Panc1 (cell line): ENCODE results near the gene ACSL1. TPM values are rescaled to one million over a fixed set of nuclear protein-coding genes. Genes with fewer than 3 reads are reported as not detected.

Experiments used
- ATAC-seq: fragments of 200-7000 bp; cut with Tn5 transposase; 2 replicates; pipeline ENCODE4 v1.9.1; 2020; ENCODE audit warnings: mild to moderate bottlenecking, moderate library complexity
- BruUV-seq: library from RNA; stranded (reverse); fragments of 400-500 nt; replicated peaks from 2 replicates; lab custom pipeline; 2021; lab: Mats Ljungman, UMichigan
- CTCF ChIA-PET: fragments of 300-600 bp; sonication (Branson Sonifier 250); formaldehyde crosslinking; loops from one replicate; lab custom pipeline; 2022; ENCODE audit warnings: antibody characterized with exemption; lab: Charles Lee
- POLR2A ChIA-PET: fragments of 300-600 bp; sonication (Branson Sonifier 250); formaldehyde crosslinking; loops from one replicate; lab custom pipeline; 2022; ENCODE audit warnings: antibody characterized with exemption; lab: Charles Lee
- DNase-seq: peaks from one replicate; pipeline ENCODE4 v3.0.0-alpha.2; 2010; ENCODE audit warnings: low read depth, low spot score
- H3K27ac ChIP-seq: 2 replicates; pipeline ENCODE4 v1.5.1; 2011; ENCODE audit warnings: mild to moderate bottlenecking, low read length, inconsistent platforms
- H3K27me3 ChIP-seq: fragments of 200-500 bp; sonication (Bioruptor generic); 2 replicates; pipeline ENCODE4 v1.6.0; 2014; ENCODE audit warnings: low read length, inconsistent platforms; ENCODE audit not compliant: control insufficient read depth, insufficient read depth
- H3K36me3 ChIP-seq: fragments of 200-500 bp; sonication (Bioruptor generic); 2 replicates; pipeline ENCODE4 v1.5.1; 2014; ENCODE audit warnings: inconsistent platforms, mild to moderate bottlenecking, low read length, moderate library complexity; ENCODE audit not compliant: control insufficient read depth, insufficient read depth
- H3K4me1 ChIP-seq: 2 replicates; pipeline ENCODE4 v1.5.1; 2011; ENCODE audit warnings: inconsistent platforms, mild to moderate bottlenecking, low read length, moderate library complexity; ENCODE audit not compliant: control insufficient read depth, insufficient read depth
- H3K4me3 ChIP-seq, 2 experiments: 2 replicates each; pipeline ENCODE4 v1.5.1; 2011 to 2012; ENCODE audit warnings: low read depth in 2 of 2, low read length in 2 of 2, mild to moderate bottlenecking in 2 of 2, inconsistent platforms in 1 of 2, moderate library complexity in 1 of 2
- H3K9me3 ChIP-seq: fragments of 200-500 bp; sonication (Bioruptor generic); 2 replicates; pipeline ENCODE4 v1.5.1; 2014; ENCODE audit warnings: low read depth, mild to moderate bottlenecking, inconsistent platforms, low read length, moderate library complexity; ENCODE audit not compliant: control insufficient read depth, insufficient read depth
- CTCF ChIP-seq: fragments of 450-650 bp; IDR thresholded peaks from 2 replicates; pipeline ENCODE4 v1.5.1; 2017; ENCODE audit warnings: mild to moderate bottlenecking
- POLR2AphosphoS5 ChIP-seq: IDR thresholded peaks from 2 replicates; pipeline ENCODE4 v1.6.1; 2012; ENCODE audit warnings: mild to moderate bottlenecking, low read depth, low read length, moderate library complexity
- REST ChIP-seq, 2 experiments: IDR thresholded peaks; 2 replicates each; pipeline ENCODE4 v1.6.1; 2011 to 2012; ENCODE audit warnings: low read depth in 2 of 2, control low read depth in 1 of 2, low read length in 1 of 2, mild to moderate bottlenecking in 1 of 2, moderate library complexity in 1 of 2; ENCODE audit not compliant: insufficient read depth in 1 of 2
- SIN3A ChIP-seq: IDR thresholded peaks from 2 replicates; pipeline ENCODE4 v1.6.1; 2012; ENCODE audit warnings: low read depth, mild to moderate bottlenecking, low read length, moderate library complexity, borderline replicate concordance; ENCODE audit not compliant: insufficient read depth
- TCF7L2 ChIP-seq: IDR thresholded peaks from 2 replicates; pipeline ENCODE4 v1.6.1; 2011; ENCODE audit warnings: mild to moderate bottlenecking, low read depth, low read length, inconsistent platforms
- in situ Hi-C: cut with HindIII; loops from 2 replicates; pipeline ENCODE4 v1.10.0; 2016; ENCODE audit warnings: low sequenced_read_pairs, low pct_unique_long_range_greater_than_20kb
- intact Hi-C: fragments of 100-400 bp; cut with micrococcal nuclease; formaldehyde crosslinking; loops from one replicate; pipeline ENCODE4 v1.10.0; 2022; ENCODE audit not compliant: unreplicated experiment
- total RNA-seq: library from RNA; stranded (reverse); gene quantifications from one replicate; pipeline ENCODE4 v1.2.1, GENCODE V29; 2021; ENCODE audit not compliant: unreplicated experiment

Gene ACSL1
- total RNA-seq, 1 experiment from 2014 or later: 15.4 TPM

GRCh38 chr4:184817494-184818215 is 8.1 kb downstream of the ACSL1 start:
- peaks cover 13% of the 10 kb centered on the region for H3K4me1 ChIP-seq
- DNase-seq (no peak), ATAC-seq (no peak)
- H3K27me3 ChIP-seq: no peaks in the 10 kb centered on the region
- H3K27ac ChIP-seq: no peak overlapping the region
- ChIA-PET CTCF (no interaction called here), POLR2A (no interaction called here)
- H3K36me3 ChIP-seq: no peaks in the 10 kb centered on the region
- TF ChIP-seq POLR2AphosphoS5 (no peak), TCF7L2 (no peak), CTCF (no peak), SIN3A (no peak), REST (IDR thresholded peaks at IDR 0.05; ENCODE audit: insufficient read depth in 1 of 2, low read depth in 2 of 2, low read length in 1 of 2) (no peak)
- H3K9me3 ChIP-seq: no peaks in the 10 kb centered on the region
- no TSS peak for BruUV-seq
- H3K4me3 ChIP-seq: no peak overlapping the region
- intact Hi-C loops (no loop called here), in situ Hi-C loops (no loop called here)

- ChIA-PET POLR2A (no interaction called here), CTCF (no interaction called here)
- Histone ChIP-seq H3K4me3 (no peak overlapping the region), H3K9me3 (no peaks in the 10 kb centered on the region), H3K27me3 (no peaks in the 10 kb centered on the region), H3K36me3 (no peaks in the 10 kb centered on the region), H3K4me1 (peaks cover 18% of the 10 kb centered on the region), H3K27ac (no peak overlapping the region)
- ATAC-seq: no peak
- TF ChIP-seq TCF7L2: no peak
- TF ChIP-seq POLR2AphosphoS5: no peak
- no peak for TF ChIP-seq SIN3A
- no peak for TF ChIP-seq REST (IDR thresholded peaks at IDR 0.05; ENCODE audit: insufficient read depth in 1 of 2, low read depth in 2 of 2, low read length in 1 of 2)
- TF ChIP-seq CTCF: no peak
- intact Hi-C loops: no loop called here
- no TSS peak for BruUV-seq
- in situ Hi-C loops: no loop called here
- DNase-seq: no peak
These were observed 8.8 kb downstream of the ACSL1 start for GRCh38 chr4:184816962-184817361.
